Epidermal melanocyte (primary cell): ENCODE data around the gene MVP.
A peak's percentile ranks its signal among the peaks of the same experiment; 100 is the strongest.
"Not testable (repeated sequence)": the region's sequence is repeated elsewhere in the genome, so short reads cannot be mapped to it uniquely, and the experiment has no call there.

Experiments used
- DNase-seq: peaks from one replicate; pipeline ENCODE4 v3.0.0; 2011; ENCODE audit warnings: low spot score; ENCODE audit not compliant: insufficient read length

MVP gene

DNA sequence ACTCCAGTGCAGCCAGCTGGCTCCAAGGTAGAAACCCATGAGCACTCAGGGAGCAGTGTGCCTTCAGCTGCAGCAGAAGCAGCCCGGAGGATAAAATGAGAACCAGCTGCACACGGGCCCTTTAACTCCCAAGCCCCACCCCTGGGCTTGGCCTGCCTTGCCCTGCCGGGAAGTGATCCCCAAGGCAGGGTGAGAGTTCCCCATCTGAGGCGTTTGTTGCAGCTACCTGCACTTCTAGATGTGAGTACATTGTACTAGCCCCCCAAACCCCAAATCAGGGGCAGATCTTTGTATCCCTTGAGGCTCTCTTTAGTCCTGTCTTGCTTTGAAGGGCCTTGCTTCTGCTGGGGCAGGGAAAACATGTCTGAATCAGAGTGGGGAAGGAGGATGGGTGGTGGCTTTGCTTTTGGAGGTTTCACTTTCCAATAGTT, at the start of gene MVP:
Gene MVP (plus strand): TSS at position 192 of the 431 bp plus-strand sequence. CDS start 10,088 bp downstream, outside the sequence.
- no peak for DNase-seq

DNA sequence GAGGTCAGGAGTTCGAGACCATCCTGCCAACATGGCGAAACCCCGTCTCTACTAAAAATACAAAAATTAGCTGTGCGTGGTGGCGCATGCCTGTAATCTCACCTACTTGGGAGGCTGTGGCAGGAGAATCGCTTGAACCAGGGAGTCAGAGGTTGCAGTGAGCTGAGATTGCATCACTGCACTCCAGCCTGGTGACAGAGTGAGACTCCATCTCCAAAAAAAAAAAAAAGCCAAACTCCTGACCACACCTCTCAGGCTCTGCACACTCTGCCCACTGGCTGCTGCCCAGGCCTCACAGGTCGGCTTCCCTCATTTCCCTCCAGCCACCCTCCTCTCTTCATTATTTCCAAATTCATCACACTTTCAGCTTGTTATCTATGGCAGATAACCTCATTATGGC, 47.9 kb upstream of the MVP start:
- DNase-seq, result not testable (repeated sequence)

DNA sequence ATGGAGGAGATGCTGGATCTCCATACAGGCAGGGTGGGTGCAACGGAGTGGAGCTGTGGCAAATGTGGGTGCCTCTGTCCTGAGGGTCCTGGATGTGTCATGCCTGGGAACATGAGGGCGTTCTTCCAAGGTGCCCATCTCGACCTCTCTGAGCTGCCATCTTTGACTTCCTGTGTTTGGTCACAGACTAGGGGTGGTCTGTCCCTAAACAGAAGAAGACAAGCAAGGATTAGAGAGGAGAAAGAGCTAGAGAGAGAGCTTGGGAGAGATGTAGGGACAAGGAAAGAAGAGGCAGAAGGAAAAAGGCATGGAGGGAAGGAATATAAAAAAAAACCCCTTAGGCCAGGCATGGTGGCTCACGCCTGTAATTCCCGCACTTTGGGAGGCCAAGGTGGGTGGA, 45.5 kb upstream of the MVP start:
- DNase-seq, result no peak

- no peak for DNase-seq
Measured at GRCh38 chr16:29775742-29776408, 44.4 kb upstream of the MVP start.

GRCh38 chr16:29777576-29778350, 42.5 kb upstream of the MVP start, which contains the start of gene ZG16:
Gene ZG16 (plus strand): TSS chr16:29778256. CDS start chr16:29779267, 1,011 bp downstream.
- no peak for DNase-seq

DNA sequence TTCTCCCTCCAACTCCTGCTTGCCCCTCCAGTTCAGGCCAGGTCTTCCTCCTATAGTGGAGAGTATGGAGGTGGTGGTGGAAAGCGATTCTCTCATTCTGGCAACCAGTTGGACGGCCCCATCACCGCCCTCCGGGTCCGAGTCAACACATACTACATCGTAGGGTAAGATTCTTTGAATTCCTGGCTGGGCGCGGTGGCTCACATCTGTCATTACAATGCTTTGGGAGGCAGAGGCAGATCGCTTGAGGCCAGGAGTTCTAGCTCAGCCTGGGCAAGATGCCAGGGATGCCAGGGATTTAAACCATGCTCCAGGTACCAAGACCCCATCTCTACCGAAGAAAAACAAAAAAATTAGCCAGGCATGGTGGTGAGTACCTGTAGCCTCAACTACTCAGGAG, 40.8 kb upstream of the MVP start:
- no peak for DNase-seq

DNA sequence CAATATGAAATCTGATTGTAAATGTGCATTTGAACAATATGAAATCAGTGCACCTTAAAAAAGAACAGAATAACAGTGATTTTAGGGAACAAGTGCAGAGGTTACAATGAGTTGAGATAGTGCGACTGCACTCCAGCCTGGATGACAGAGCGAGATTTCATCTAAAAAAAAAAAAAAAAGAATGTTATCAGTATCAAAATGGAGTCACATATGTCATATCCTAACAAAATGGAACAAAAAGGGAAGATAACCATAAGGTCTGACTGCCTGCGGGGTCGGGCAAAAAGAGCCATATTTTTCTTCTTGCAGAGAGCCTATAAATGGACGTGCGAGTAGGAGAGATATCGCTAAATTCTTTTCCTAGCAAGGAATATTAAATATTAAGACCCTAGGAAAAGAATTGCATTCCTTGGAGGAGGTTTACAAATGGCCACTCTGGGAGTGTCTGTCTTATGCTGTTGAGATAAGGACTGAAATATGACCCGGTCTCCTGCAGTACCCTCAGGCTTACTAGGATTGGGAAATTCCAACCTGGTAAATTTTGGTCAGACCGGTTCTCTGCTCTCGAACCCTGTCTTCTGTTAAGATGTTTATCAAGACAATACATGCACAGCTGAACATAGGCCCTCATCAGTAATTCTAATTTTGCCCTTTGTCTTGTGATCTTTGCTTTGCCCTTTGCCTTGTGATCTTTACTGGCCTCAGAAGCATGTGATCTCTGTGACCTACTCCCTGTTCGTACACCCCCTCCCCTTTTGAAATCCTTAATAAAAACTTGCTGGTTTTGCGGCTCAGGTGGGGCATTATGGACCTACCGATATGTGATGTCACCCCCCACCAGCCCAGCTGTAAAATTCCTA, 36.9 kb upstream of the MVP start:
- DNase-seq, result not testable (repeated sequence)

GRCh38 chr16:29784157-29784556, 36.1 kb upstream of the MVP start:
- DNase-seq, result no peak

GRCh38 chr16:29784901-29785500, 35.3 kb upstream of the MVP start:
- peak; percentile 65 for DNase-seq

- not testable (repeated sequence) for DNase-seq
Measured at GRCh38 chr16:29787155-29787554, 33.1 kb upstream of the MVP start.

- no peak for DNase-seq
Measured at GRCh38 chr16:29789775-29790182, 30.5 kb upstream of the MVP start.

GRCh38 chr16:29790183-29790948, 29.9 kb upstream of the MVP start, which contains the start of gene KIF22:
Gene KIF22 (plus strand): TSS chr16:29790751. CDS start chr16:29790760, 9 bp downstream.
- peak; percentile 98 for DNase-seq

- no peak for DNase-seq
Measured at GRCh38 chr16:29790949-29791844, 29.1 kb upstream of the MVP start.

- DNase-seq, result no peak
Measured at GRCh38 chr16:29791845-29792807, 28.1 kb upstream of the MVP start.

DNA sequence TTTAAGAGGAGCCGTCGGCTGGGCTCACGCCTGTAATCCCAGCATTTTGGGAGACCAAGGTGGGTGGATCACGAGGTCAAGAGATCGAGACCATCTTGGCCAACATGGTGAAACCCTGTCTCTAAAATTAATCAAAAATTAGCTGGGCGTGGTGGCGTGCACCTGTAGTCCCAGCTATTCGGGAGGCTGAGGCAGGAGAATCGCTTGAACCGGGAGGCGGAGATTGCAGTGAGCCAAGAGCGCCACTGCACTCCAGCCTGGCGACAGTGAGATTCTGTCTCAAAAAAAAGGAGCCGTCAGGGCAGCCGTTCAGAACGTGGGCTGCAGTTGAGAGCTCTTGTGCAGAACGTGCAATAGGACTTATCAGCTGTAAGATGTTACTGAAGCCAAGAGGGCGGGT, 27.1 kb upstream of the MVP start:
- not testable (repeated sequence) for DNase-seq

DNA sequence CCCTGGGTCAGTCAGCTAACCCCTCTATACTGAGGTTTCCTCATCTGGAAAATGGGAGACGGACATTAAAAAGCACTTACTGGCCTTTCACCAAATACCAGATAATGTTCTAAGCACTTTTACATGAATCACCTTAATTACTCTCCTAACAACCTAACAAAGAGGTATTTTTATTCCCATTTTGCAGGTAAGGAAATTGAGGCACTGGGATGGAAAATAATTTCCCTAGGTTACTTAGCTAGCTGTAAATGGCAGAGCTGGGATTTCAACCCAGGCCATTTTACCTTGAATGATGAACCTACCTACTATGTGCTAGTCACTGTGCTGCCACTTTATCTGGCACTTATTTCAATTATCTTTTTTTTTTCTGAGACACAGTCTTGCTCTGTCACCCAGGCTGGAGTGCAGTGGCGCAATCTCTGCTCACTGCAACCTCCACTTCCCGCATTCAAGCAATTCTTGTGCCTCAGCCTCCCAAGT, 26.0 kb upstream of the MVP start:
- no peak for DNase-seq

DNA sequence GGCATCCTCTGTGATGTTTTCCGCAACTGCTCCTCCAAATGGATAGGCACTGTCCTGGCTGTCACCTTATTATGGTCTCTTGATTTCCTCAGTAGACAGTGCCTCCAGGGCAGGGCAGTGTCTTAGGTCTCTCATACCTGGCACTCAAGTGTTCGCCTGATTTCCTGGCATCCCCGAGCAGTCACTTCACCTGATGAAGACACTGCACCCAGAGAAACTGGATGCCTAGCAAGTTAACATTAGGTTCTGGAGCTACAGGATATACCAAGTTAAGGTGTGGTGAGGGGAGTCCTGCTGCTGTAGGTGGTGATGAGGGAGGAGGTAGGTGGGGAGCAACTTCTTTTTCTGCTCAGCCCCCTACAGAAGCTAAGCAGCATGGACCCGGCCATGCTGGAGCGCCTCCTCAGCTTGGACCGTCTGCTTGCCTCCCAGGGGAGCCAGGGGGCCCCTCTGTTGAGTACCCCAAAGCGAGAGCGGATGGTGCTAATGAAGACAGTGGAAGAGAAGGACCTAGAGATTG, 17.8 kb upstream of the MVP start:
- DNase-seq, result no peak

DNA sequence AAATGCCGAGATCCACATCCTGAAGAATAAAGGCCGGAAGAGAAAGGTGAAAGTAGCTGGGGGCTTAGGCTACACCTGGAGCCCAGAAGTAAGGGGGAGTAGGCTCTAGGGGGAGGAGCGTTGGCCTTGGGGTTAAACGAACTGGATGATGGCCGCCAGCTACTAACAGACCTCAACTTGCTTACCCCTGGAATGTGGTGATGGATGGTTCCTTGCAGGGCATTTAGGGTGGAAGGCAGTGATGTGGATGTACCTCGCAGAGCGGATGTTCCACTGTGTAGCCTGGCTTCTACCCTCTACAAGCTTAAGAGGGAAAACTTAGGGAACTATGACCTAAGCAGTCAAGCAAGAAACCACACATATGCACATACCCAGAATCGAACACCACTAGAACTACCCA, 16.2 kb upstream of the MVP start:
- DNase-seq, result no peak
